Neutrophil (primary cell): ENCODE measurements around the gene BDH1.

Experiments used
- H3K27ac ChIP-seq: fragments of 200-600 bp; sonication (generic); 2 replicates; pipeline ENCODE4 v1.5.1; 2016; ENCODE audit warnings: mild to moderate bottlenecking, moderate library complexity
- H3K27me3 ChIP-seq: fragments of 200-600 bp; sonication (generic); 2 replicates; pipeline ENCODE4 v1.6.0; 2016; ENCODE audit warnings: mild to moderate bottlenecking
- H3K36me3 ChIP-seq: fragments of 200-600 bp; sonication (generic); 2 replicates; pipeline ENCODE4 v1.5.1; 2017
- H3K4me1 ChIP-seq, 2 experiments: fragments of 200-600 bp in 1 of 2; sonication (generic) in 1 of 2; 1 replicate in 1 of 2; 2 replicates in 1 of 2; pipeline versions ENCODE4 v1.5.1 to v1.6.1; 2013 to 2016; ENCODE audit warnings: low read depth in 1 of 2, low read length in 1 of 2, mild to moderate bottlenecking in 1 of 2, moderate library complexity in 1 of 2; ENCODE audit not compliant: control insufficient read depth in 1 of 2, insufficient read depth in 1 of 2
- H3K4me3 ChIP-seq, 2 experiments: fragments of 200-600 bp in 1 of 2; sonication (generic) in 1 of 2; 1 replicate in 1 of 2; 2 replicates in 1 of 2; pipeline ENCODE4 v1.5.1; 2013 to 2016; ENCODE audit warnings: low read depth in 1 of 2, low read length in 1 of 2, mild to moderate bottlenecking in 1 of 2, moderate library complexity in 1 of 2
- H3K9me3 ChIP-seq: fragments of 200-600 bp; sonication (generic); 2 replicates; pipeline ENCODE4 v1.5.1; 2016
- TF ChIP-seq, protein P1 (sequence below): fragments of 200-600 bp; sonication (generic); IDR thresholded peaks from 2 replicates; pipeline ENCODE4 v1.5.1; 2016; ENCODE audit warnings: antibody characterized with exemption

BDH1 gene

GRCh38 chr3:197583371-197583770, 27.6 kb upstream of the BDH1 start:
- Histone ChIP-seq H3K4me1 (no peaks in the 10 kb centered on the region), H3K27ac (no peak overlapping the region), H3K27me3 (no peaks in the 10 kb centered on the region), H3K9me3 (no peaks in the 10 kb centered on the region), H3K36me3 (no peaks in the 10 kb centered on the region), H3K4me3 (no peak overlapping the region)
- TF ChIP-seq, protein P1, sequence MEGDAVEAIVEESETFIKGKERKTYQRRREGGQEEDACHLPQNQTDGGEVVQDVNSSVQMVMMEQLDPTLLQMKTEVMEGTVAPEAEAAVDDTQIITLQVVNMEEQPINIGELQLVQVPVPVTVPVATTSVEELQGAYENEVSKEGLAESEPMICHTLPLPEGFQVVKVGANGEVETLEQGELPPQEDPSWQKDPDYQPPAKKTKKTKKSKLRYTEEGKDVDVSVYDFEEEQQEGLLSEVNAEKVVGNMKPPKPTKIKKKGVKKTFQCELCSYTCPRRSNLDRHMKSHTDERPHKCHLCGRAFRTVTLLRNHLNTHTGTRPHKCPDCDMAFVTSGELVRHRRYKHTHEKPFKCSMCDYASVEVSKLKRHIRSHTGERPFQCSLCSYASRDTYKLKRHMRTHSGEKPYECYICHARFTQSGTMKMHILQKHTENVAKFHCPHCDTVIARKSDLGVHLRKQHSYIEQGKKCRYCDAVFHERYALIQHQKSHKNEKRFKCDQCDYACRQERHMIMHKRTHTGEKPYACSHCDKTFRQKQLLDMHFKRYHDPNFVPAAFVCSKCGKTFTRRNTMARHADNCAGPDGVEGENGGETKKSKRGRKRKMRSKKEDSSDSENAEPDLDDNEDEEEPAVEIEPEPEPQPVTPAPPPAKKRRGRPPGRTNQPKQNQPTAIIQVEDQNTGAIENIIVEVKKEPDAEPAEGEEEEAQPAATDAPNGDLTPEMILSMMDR = no peak

DNA sequence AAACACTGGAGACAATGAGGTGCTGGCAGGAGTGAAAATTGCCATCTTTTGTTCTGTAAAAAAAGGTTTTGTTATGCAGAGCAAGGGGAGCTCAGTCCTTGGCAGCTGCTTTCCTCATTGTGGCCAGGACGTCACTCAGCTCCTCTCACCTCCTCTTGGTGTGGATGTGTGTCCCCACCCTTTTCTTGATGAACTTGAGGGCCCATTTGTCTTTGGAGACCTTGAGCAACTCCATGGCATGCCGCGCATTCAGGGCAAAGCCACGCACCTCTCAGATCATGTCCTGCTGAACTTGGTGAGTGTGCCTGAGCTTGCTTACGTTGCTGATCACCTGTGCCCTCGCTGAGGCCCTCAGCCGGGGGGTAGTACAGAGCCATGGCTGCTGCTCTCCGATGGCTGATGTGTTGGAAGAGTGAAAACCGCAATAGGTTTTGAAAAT, 24.5 kb upstream of the BDH1 start:
- TF ChIP-seq, protein P1 = no peak
- H3K27ac ChIP-seq = no peak overlapping the region

DNA sequence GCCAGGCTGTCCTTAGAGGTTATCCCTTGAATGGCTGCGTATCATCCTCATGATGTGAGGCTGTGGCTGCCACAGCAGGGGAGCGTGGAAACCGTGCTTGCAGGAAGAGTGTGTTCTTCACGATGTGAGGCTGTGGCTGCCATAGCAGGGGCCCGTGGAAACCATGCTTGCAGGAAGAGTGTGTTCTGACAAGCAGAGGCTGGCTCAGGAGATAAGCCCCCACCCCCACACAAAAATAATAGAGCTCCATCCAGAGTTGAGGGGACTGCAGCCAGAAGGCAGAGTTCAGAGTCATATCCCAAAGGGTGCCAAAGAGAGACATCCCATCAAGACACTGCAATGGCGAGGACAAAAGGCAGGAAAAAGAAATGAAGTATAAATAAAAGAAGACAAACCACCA, 22.6 kb upstream of the BDH1 start:
- Histone ChIP-seq H3K36me3 (no peaks in the 10 kb centered on the region), H3K4me3 (no peak overlapping the region), H3K27me3 (peaks cover 14% of the 10 kb centered on the region), H3K9me3 (no peaks in the 10 kb centered on the region), H3K27ac (no peak overlapping the region), H3K4me1 (no peaks in the 10 kb centered on the region)
- TF ChIP-seq, protein P1 = no peak

More for the DNA sequence above, 24.5 kb upstream of the BDH1 start:
- H3K36me3 ChIP-seq = no peaks in the 10 kb centered on the region
- H3K4me3 ChIP-seq = no peak overlapping the region
- H3K9me3 ChIP-seq = no peaks in the 10 kb centered on the region
- no peaks in the 10 kb centered on the region for H3K4me1 ChIP-seq
- H3K27me3 ChIP-seq = peaks cover 2% of the 10 kb centered on the region

DNA sequence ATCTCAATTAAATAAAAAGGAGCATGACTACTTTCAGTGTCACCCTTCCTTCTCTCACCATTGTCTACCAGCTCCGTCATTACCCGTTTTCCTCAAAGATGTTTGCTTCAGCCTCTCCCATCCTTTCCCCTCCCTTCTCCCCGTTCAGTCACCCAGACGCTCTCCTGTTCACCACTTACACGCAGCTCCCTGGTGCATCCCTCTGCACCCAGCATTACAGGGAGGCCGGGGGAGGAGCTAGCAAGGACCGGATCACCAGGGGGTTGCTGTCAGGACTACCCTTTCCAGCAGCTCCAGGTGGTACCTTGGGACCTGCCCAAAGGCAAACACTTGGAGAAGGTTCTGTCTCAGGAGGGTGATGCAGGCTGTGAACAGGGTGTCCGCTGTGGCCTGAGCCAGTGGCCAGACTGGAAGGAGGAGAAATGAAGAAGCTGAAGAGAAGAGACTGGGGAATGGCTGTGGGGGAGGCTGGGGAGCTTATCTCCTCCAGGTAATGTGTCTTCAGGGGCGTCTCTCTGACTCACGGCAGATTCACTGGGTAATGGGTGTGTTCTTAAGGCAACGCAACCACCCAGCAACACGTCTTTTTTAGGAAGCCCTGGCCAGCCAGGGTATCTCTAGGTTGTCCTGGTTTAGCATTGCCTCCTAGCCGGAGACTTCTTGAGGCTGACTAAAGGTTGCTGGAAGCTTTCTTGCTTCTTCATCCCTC, 21.8 kb upstream of the BDH1 start:
- TF ChIP-seq, protein P1 = no peak
- no peak overlapping the region for H3K4me3 ChIP-seq

DNA sequence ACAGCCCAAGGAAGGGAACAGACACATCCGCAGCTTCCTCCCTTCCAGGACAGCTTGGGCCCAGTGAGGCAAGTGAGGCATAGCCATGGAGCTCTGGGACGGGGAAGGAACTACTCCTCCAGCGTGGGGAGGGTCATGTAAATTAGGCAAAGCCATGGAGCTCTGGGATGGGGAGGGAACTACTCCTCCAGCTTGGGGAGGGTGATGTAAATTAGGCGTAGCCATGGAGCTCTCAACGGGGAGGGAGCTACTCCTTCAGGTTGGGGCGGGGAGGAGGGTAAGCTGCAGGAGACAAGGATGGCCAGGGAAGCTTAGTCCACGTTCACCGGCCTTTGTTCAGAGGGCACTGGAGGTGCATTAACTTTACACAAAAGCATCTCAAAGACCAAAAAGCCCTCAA, 21.1 kb upstream of the BDH1 start:
- H3K4me3 ChIP-seq = no peak overlapping the region
- H3K4me1 ChIP-seq = no peaks in the 10 kb centered on the region

More for the DNA sequence above, 21.8 kb upstream of the BDH1 start:
- no peak overlapping the region for H3K27ac ChIP-seq
- no peaks in the 10 kb centered on the region for H3K9me3 ChIP-seq
- H3K36me3 ChIP-seq = no peaks in the 10 kb centered on the region
- no peaks in the 10 kb centered on the region for H3K4me1 ChIP-seq
- peaks cover 14% of the 10 kb centered on the region for H3K27me3 ChIP-seq

More for the DNA sequence above, 21.1 kb upstream of the BDH1 start:
- H3K9me3 ChIP-seq = no peaks in the 10 kb centered on the region
- TF ChIP-seq, protein P1 = no peak
- no peaks in the 10 kb centered on the region for H3K36me3 ChIP-seq
- no peak overlapping the region for H3K27ac ChIP-seq
- H3K27me3 ChIP-seq = peaks cover 14% of the 10 kb centered on the region
